Glomerular visceral epithelial cell (primary cell): ENCODE data around the gene TMEM140.

Source experiments
- DNase-seq: peaks from one replicate; pipeline ENCODE4 v3.0.0-alpha.2; 2016; ENCODE audit errors: extremely low spot score

TMEM140 gene

GRCh38 chr7:135174941-135175340 lies 27.1 kb downstream of the TMEM140 start:
- no peak for DNase-seq

- DNase-seq = no peak
Measured at GRCh38 chr7:135175931-135176330, 28.1 kb downstream of the TMEM140 start.

- peak; percentile 24 for DNase-seq
Measured at GRCh38 chr7:135177028-135177696, 29.3 kb downstream of the TMEM140 start.

GRCh38 chr7:135178364-135178763 lies 30.5 kb downstream of the TMEM140 start:
- DNase-seq = no peak

- DNase-seq = no peak
Measured at GRCh38 chr7:135179321-135179925, 31.6 kb downstream of the TMEM140 start.

GRCh38 chr7:135180122-135180521 lies 32.2 kb downstream of the TMEM140 start:
- peak; percentile 45 for DNase-seq

GRCh38 chr7:135181261-135181928 lies 33.5 kb downstream of the TMEM140 start:
- DNase-seq = no peak

- DNase-seq = no peak
Measured at GRCh38 chr7:135181929-135182678, 34.2 kb downstream of the TMEM140 start.

- no peak for DNase-seq
Measured at GRCh38 chr7:135183478-135183877, 35.6 kb downstream of the TMEM140 start.

GRCh38 chr7:135184254-135184841 lies 36.5 kb downstream of the TMEM140 start:
- no peak for DNase-seq

GRCh38 chr7:135185471-135186260 lies 37.8 kb downstream of the TMEM140 start:
- DNase-seq = no peak

GRCh38 chr7:135186261-135186540 lies 38.3 kb downstream of the TMEM140 start:
- DNase-seq = no peak

- no peak for DNase-seq
Measured at GRCh38 chr7:135186841-135187253, 39.0 kb downstream of the TMEM140 start.

GRCh38 chr7:135188298-135188984 lies 40.6 kb downstream of the TMEM140 start:
- DNase-seq = no peak

- DNase-seq = no peak
Measured at GRCh38 chr7:135189221-135189662, 41.4 kb downstream of the TMEM140 start.

- DNase-seq = no peak
Measured at GRCh38 chr7:135189961-135190360, 42.1 kb downstream of the TMEM140 start.

GRCh38 chr7:135190703-135191102 lies 42.8 kb downstream of the TMEM140 start:
- no peak for DNase-seq

GRCh38 chr7:135192914-135193536 lies 45.2 kb downstream of the TMEM140 start:
- DNase-seq = no peak

GRCh38 chr7:135193615-135194081 lies 45.8 kb downstream of the TMEM140 start:
- peak; percentile 70 for DNase-seq

- DNase-seq = peak; percentile 9
Measured at GRCh38 chr7:135194494-135195095, 46.7 kb downstream of the TMEM140 start.
